T-cell (primary cell): ENCODE results near the gene PFAS. TPM values are rescaled to one million over a fixed set of nuclear protein-coding genes. Genes with fewer than 3 reads are reported as not detected.
A peak's percentile ranks its signal among the peaks of the same experiment; 100 is the strongest.
"Not testable (repeated sequence)": the region's sequence is repeated elsewhere in the genome, so short reads cannot be mapped to it uniquely, and the experiment has no call there.

Source experiments
- ATAC-seq, 4 experiments: fragments of 200-7000 bp in 3 of 4; fragments of 150-1000 bp in 1 of 4; cut with Tn5 transposase; replicated peaks in 1 of 4; 1 replicate in 3 of 4; 2 replicates in 1 of 4; pipeline ENCODE4 v1.10.0; 2021; ENCODE audit warnings: moderate library complexity in 3 of 4, mild to moderate bottlenecking in 2 of 4, moderate number of reproducible peaks in 1 of 4
- CTCF ChIA-PET, 2 donors: fragments of 300-600 bp; sonication (Branson Sonifier 250); formaldehyde crosslinking; loops; one replicate each; lab custom pipeline; 2022; ENCODE audit warnings: antibody characterized with exemption in 2 of 2; lab: Charles Lee
- POLR2A ChIA-PET, 2 donors: fragments of 300-600 bp; sonication (Branson Sonifier 250); formaldehyde crosslinking; loops; one replicate each; lab custom pipeline; 2022; ENCODE audit warnings: antibody characterized with exemption in 2 of 2; lab: Charles Lee
- DNase-seq, 35 experiments: peaks; one replicate each; pipeline versions ENCODE4 v3.0.0 to v3.0.0-alpha.2; 2013 to 2023
- H3K27ac ChIP-seq: one replicate; pipeline ENCODE4 v1.5.1; 2013; ENCODE audit warnings: low read length
- H3K27me3 ChIP-seq, 2 experiments: replicated peaks in 1 of 2; 1 replicate in 1 of 2; 2 replicates in 1 of 2; pipeline versions ENCODE4 v1.6.1 to v1.7.0; 2013; ENCODE audit warnings: low read length in 1 of 2, mixed read lengths in 1 of 2; ENCODE audit not compliant: control insufficient read depth in 2 of 2, insufficient read depth in 2 of 2; ENCODE audit errors: extremely low read depth in 1 of 2
- H3K36me3 ChIP-seq, 2 donors: 1 replicate in 1 of 2; 2 replicates in 1 of 2; pipeline versions ENCODE4 v1.6.1 to v1.7.0; 2013; ENCODE audit warnings: low read length in 1 of 2; ENCODE audit not compliant: control insufficient read depth in 2 of 2, insufficient read depth in 1 of 2; ENCODE audit errors: extremely low read depth in 1 of 2
- H3K4me1 ChIP-seq, 2 experiments: 1 replicate in 1 of 2; 2 replicates in 1 of 2; pipeline versions ENCODE4 v1.6.1 to v1.7.0; 2013; ENCODE audit warnings: low read length in 2 of 2, mixed read lengths in 1 of 2; ENCODE audit not compliant: insufficient read depth in 2 of 2, control insufficient read depth in 1 of 2; ENCODE audit errors: extremely low read depth in 1 of 2
- H3K4me3 ChIP-seq, 2 donors: 1 replicate in 1 of 2; 2 replicates in 1 of 2; pipeline versions ENCODE4 v1.5.1 to v1.7.0; 2013; ENCODE audit warnings: mild to moderate bottlenecking in 2 of 2, low read length in 1 of 2, moderate library complexity in 1 of 2; ENCODE audit not compliant: control insufficient read depth in 1 of 2; ENCODE audit errors: extremely low read depth in 1 of 2
- H3K9me3 ChIP-seq: 2 replicates; pipeline ENCODE4 v1.7.0; 2013
- H3K27ac Mint-ChIP-seq, 2 donors: one replicate each; pipeline ENCODE4 v1.8.0; 2020 to 2021; ENCODE audit warnings: mild to moderate bottlenecking in 2 of 2, mixed read lengths in 2 of 2
- H3K27me3 Mint-ChIP-seq, 2 donors: one replicate each; pipeline ENCODE4 v1.8.0; 2021 to 2022; ENCODE audit warnings: mixed read lengths in 2 of 2
- H3K36me3 Mint-ChIP-seq: one replicate; pipeline ENCODE4 v1.8.0; 2021; ENCODE audit warnings: mixed read lengths
- H3K4me1 Mint-ChIP-seq, 3 donors: one replicate each; pipeline ENCODE4 v1.8.0; 2020 to 2022; ENCODE audit warnings: mixed read lengths in 3 of 3, mild to moderate bottlenecking in 1 of 3
- H3K4me3 Mint-ChIP-seq, 3 donors: one replicate each; pipeline ENCODE4 v1.8.0; 2020 to 2022; ENCODE audit warnings: mild to moderate bottlenecking in 3 of 3, mixed read lengths in 3 of 3, moderate library complexity in 3 of 3
- H3K9me3 Mint-ChIP-seq, 3 donors: one replicate each; pipeline ENCODE4 v1.8.0; 2020 to 2022; ENCODE audit warnings: mixed read lengths in 3 of 3
- WGBS: methylation state at CpG from one replicate; pipeline ENCODE4 v1.1.5; 2013; ENCODE audit warnings: missing lambda C conversion rate; ENCODE audit not compliant: insufficient coverage; 5-methylcytosine and 5-hydroxymethylcytosine counted together
- total RNA-seq, 35 experiments: library from RNA in 6 of 35; stranded (reverse) in 6 of 35; fragments of 120-200 nt in 1 of 35; gene quantifications; one replicate each; pipeline versions ENCODE4 v1.2.1 to v1.2.4 and lab custom pipeline; 2013 to 2026

The PFAS gene
- total RNA-seq, 5 donors from 2014 or later (not counting 1 experiment from before 2014, with no cell fraction given), result 31.5 to 52.4 (median 37.8) TPM

DNA sequence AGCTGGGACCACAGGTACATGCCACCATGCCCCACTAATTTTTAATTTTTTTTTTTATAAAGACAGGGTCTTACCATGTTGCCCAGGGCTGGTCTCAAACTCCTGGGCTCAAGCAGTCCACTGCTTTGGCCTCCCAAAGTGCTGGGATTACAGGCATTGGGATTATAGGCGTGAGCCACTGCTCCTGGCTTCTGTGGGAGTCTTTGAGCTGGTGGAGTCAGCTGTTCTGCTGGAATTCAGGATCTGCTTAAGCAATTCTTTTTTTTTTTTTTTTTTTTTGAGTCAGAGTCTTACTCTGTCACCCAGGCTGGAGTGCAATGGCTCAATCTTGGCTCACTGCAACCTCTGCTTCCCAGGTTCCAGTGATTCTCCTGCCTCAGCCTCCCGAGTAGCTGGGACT lies 2.3 kb downstream of the PFAS start:
- Mint-ChIP-seq H3K36me3 (peaks cover 16% of the 10 kb centered on the region), H3K4me1 (peaks cover 25 to 38% (median 26%) of the 10 kb centered on the region in 3 donors)
- not testable (repeated sequence) for H3K27ac ChIP-seq, DNase-seq, H3K27ac Mint-ChIP-seq, ATAC-seq, H3K4me3 Mint-ChIP-seq, H3K27me3 Mint-ChIP-seq, H3K4me3 ChIP-seq, H3K27me3 ChIP-seq, H3K9me3 Mint-ChIP-seq, H3K9me3 ChIP-seq
- Histone ChIP-seq H3K4me1 (peaks cover 11 to 24% of the 10 kb centered on the region in 2 experiments), H3K36me3 (peaks cover 11 to 23% of the 10 kb centered on the region in 2 donors)
- CTCF ChIA-PET, result interaction anchor here in 1 of 2 donors (0.7 kb wide), 1 partner anchor 9 kb away, joined by 3 read pairs; no protein-coding TSS in a partner anchor
- POLR2A ChIA-PET, result interaction anchor here in 1 of 2 donors (0.5 kb wide), 1 partner anchor 42 kb away, joined by 4 read pairs; no protein-coding TSS in a partner anchor
- WGBS, result no CpG with 5 or more reads among the region's 2 CpGs

DNA sequence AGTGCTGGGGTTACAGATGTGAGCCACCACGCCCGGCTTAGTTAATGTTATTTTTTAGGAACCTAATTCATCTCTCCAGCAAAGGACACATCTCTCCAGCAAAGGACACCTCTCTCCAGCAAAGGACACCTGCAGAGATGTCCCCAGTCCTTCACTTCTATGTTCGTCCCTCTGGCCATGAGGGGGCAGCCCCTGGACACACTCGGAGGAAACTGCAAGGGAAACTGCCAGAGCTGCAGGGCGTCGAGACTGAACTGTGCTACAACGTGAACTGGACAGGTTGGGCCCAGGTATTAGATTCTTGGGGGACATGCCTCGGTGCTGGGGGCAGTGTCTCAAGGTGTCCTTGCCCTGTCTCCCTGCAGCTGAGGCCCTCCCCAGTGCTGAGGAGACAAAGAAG lies 4.7 kb downstream of the PFAS start:
- no peak overlapping the region for H3K4me3 Mint-ChIP-seq
- H3K27me3 ChIP-seq, result no peaks in the 10 kb centered on the region
- no peak overlapping the region for H3K4me3 ChIP-seq
- H3K27ac ChIP-seq, result no peak overlapping the region
- ATAC-seq (no peak), DNase-seq (peak in 1 of 35 experiments; percentile 10)
- H3K27me3 Mint-ChIP-seq, result no peaks in the 10 kb centered on the region
- no peaks in the 10 kb centered on the region for H3K9me3 ChIP-seq
- peaks cover 9 to 12% of the 10 kb centered on the region in 2 experiments for H3K4me1 ChIP-seq
- H3K9me3 Mint-ChIP-seq, result no peaks in the 10 kb centered on the region
- peaks cover 18 to 38% of the 10 kb centered on the region in 2 donors for H3K36me3 ChIP-seq
- 84% methylated on average over 6 of the region's 8 CpGs for WGBS
- CTCF ChIA-PET, result no interaction called here
- POLR2A ChIA-PET, result no interaction called here
- peaks cover 18 to 20% (median 20%) of the 10 kb centered on the region in 3 donors for H3K4me1 Mint-ChIP-seq
- H3K27ac Mint-ChIP-seq, result no peak overlapping the region
- peaks cover 19% of the 10 kb centered on the region for H3K36me3 Mint-ChIP-seq

DNA sequence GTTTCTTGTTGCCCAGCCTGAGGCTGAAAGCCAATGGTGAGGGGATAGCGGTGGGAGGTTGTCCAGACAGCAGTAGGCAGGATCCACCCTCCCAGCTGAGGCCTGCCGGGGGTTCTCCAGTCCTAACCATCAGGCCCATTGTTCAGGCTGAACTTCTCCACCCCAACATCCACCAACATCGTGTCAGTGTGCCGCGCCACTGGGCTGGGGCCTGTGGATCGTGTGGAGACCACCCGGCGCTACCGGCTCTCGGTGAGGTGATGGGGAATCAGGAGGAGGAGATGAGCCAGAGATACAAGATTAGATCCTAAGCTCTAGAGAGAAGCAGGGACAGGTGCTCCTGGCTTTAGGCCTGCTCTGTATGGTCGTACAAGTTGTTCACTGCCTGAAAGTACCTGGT lies 5.8 kb downstream of the PFAS start:
- Histone ChIP-seq H3K36me3 (peaks cover 18 to 38% of the 10 kb centered on the region in 2 donors), H3K27me3 (no peaks in the 10 kb centered on the region), H3K9me3 (no peaks in the 10 kb centered on the region), H3K4me3 (no peak overlapping the region), H3K4me1 (peaks cover 2 to 3% of the 10 kb centered on the region in 2 experiments), H3K27ac (no peak overlapping the region)
- peaks cover 19% of the 10 kb centered on the region for H3K36me3 Mint-ChIP-seq
- no peak for ATAC-seq
- POLR2A ChIA-PET, result no interaction called here
- H3K27me3 Mint-ChIP-seq, result no peaks in the 10 kb centered on the region
- H3K27ac Mint-ChIP-seq, result no peak overlapping the region
- peaks cover 9 to 10% (median 9%) of the 10 kb centered on the region in 3 donors for H3K4me1 Mint-ChIP-seq
- no peak for DNase-seq
- H3K4me3 Mint-ChIP-seq, result no peak overlapping the region
- WGBS, result 100% methylated on average over 2 of the region's 11 CpGs
- CTCF ChIA-PET, result no interaction called here
- H3K9me3 Mint-ChIP-seq, result no peaks in the 10 kb centered on the region

DNA sequence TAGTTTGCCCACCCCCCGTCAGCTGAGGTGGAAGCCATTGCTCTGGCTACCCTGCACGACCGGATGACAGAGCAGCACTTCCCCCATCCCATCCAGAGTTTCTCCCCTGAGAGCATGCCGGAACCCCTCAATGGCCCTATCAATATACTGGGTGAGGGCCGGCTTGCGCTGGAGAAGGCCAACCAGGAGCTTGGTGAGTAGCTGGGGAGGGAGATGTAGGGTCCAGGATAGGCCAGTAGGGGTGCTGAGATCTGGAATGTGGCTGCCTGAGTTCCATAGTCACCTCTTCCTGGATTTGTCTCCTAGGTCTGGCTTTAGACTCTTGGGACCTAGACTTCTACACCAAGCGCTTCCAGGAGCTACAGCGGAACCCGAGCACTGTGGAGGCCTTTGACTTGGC lies 6.4 kb downstream of the PFAS start:
- Histone ChIP-seq H3K27ac (no peak overlapping the region), H3K36me3 (peaks cover 18 to 38% of the 10 kb centered on the region in 2 donors), H3K4me1 (no peaks in the 10 kb centered on the region), H3K9me3 (no peaks in the 10 kb centered on the region), H3K4me3 (no peak overlapping the region), H3K27me3 (no peaks in the 10 kb centered on the region)
- peaks cover 19% of the 10 kb centered on the region for H3K36me3 Mint-ChIP-seq
- ATAC-seq (no peak), DNase-seq (no peak)
- H3K9me3 Mint-ChIP-seq, result no peaks in the 10 kb centered on the region
- POLR2A ChIA-PET, result interaction anchor here in 1 of 2 donors (0.6 kb wide), 1 partner anchor 61 kb away, joined by 4 read pairs; no protein-coding TSS in a partner anchor
- H3K27ac Mint-ChIP-seq, result no peak overlapping the region
- no peak overlapping the region for H3K4me3 Mint-ChIP-seq
- H3K27me3 Mint-ChIP-seq, result no peaks in the 10 kb centered on the region
- 98% methylated on average over 5 of the region's 9 CpGs for WGBS
- CTCF ChIA-PET, result no interaction called here
- peaks cover 2 to 4% (median 3%) of the 10 kb centered on the region in 3 donors for H3K4me1 Mint-ChIP-seq

DNA sequence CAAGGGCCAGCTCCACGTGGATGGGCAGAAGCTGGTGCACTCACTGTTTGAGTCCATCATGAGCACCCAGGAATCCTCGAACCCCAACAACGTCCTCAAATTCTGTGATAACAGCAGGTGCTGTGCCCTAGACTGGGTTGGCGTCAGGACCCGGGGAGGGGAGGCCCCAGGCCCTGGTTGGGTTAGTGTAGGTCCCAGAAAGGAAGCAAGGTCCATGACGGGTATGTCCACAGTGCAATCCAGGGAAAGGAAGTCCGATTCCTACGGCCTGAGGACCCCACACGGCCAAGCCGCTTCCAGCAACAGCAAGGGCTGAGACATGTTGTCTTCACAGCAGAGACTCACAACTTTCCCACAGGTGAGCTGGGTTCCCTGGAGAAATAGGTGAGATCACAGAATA lies 7.2 kb downstream of the PFAS start:
- ChIA-PET POLR2A (interaction anchor here in 1 of 2 donors (0.6 kb wide), 1 partner anchor 62 kb away, joined by 4 read pairs; no protein-coding TSS in a partner anchor), CTCF (no interaction called here)
- H3K9me3 ChIP-seq, result no peaks in the 10 kb centered on the region
- no peak overlapping the region for H3K4me3 ChIP-seq
- no peaks in the 10 kb centered on the region for H3K27me3 ChIP-seq
- WGBS, result 98% methylated on average over 5 of the region's 10 CpGs
- H3K36me3 ChIP-seq, result peaks cover 18 to 38% of the 10 kb centered on the region in 2 donors
- Mint-ChIP-seq H3K27ac (peak overlapping the region in 1 of 2 donors; percentile 23), H3K9me3 (no peaks in the 10 kb centered on the region), H3K4me1 (no peaks in the 10 kb centered on the region), H3K27me3 (no peaks in the 10 kb centered on the region), H3K36me3 (peaks cover 25% of the 10 kb centered on the region), H3K4me3 (no peak overlapping the region)
- no peaks in the 10 kb centered on the region for H3K4me1 ChIP-seq
- no peak for ATAC-seq
- no peak overlapping the region for H3K27ac ChIP-seq
- no peak for DNase-seq

DNA sequence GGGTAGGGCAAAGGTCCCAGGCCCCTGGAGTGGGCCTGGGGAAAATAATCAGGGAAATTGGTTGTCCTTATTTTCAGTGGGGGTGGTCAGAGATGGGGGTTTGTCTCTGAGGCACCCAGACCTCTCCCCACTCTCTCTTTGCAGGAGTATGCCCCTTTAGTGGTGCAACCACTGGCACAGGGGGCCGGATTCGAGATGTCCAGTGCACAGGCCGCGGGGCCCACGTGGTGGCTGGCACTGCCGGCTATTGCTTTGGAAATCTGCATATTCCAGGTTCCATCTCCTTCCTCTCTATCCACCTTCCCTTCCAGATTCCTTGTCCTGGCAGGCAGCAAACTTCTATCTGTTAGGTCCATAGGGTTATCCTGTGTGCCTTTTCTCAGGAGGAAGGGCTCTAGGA lies 7.6 kb downstream of the PFAS start:
- Histone ChIP-seq H3K27ac (no peak overlapping the region), H3K4me3 (no peak overlapping the region), H3K9me3 (no peaks in the 10 kb centered on the region), H3K36me3 (peaks cover 18 to 38% of the 10 kb centered on the region in 2 donors), H3K27me3 (no peaks in the 10 kb centered on the region), H3K4me1 (no peaks in the 10 kb centered on the region)
- 100% methylated on average over 6 of the region's 6 CpGs for WGBS
- Mint-ChIP-seq H3K4me3 (no peak overlapping the region), H3K36me3 (peaks cover 25% of the 10 kb centered on the region), H3K27me3 (no peaks in the 10 kb centered on the region), H3K9me3 (no peaks in the 10 kb centered on the region), H3K4me1 (no peaks in the 10 kb centered on the region), H3K27ac (peak overlapping the region in 1 of 2 donors; percentile 23)
- POLR2A ChIA-PET, result no interaction called here
- CTCF ChIA-PET, result no interaction called here
- ATAC-seq (no peak), DNase-seq (no peak)
